IPS DF 19.7 (cell line): Measurements from ENCODE around the gene CLDN22.

ENCODE experiments used
- DNase-seq: peaks from one replicate; pipeline ENCODE4 v3.0.0-alpha.2; 2013; ENCODE audit warnings: low read depth, low spot score

The CLDN22 gene

DNA sequence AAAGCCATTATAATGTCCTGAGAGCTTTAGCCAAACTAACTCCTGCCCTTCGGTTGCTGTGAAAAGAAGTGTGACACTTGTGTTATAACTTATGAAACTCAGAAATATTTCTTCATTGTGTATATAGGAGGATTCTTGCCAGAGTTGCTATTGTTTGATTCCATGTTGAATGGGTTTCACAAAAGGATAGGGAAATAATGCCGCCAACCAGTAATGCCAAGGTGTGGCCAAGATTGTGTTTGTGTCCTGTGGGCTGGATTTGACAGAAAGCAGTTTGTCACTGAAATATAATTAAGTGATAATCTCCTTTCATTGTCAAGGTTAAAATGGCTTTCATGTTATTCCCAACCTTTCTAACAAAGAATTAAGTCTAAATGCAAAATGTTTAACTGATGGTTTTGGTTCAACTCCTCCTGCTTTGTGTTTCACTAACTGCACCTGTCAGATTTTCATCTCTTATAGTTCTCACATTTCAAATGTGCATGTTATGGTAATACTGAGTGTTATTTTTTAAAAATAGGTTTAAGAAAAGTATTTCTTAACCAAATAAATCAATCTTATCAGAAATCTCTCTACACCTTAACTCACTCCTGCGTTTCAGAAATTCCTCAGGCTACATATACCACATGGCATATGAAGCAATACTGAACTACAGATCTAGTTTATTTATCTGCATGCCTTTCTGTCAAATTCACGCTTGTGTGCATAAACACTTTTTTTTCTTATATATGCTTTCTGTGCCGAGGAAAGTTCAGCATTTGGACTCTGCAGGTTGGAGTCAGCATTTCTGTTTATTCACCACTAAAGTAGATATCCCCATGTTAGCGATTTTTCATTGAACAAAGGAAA lies at the start of gene CLDN22:
Gene CLDN22 (minus strand): TSS at position 66 of the 849 bp plus-strand sequence. CDS start 58 bp downstream, at position 8.
- no peak for DNase-seq

DNA sequence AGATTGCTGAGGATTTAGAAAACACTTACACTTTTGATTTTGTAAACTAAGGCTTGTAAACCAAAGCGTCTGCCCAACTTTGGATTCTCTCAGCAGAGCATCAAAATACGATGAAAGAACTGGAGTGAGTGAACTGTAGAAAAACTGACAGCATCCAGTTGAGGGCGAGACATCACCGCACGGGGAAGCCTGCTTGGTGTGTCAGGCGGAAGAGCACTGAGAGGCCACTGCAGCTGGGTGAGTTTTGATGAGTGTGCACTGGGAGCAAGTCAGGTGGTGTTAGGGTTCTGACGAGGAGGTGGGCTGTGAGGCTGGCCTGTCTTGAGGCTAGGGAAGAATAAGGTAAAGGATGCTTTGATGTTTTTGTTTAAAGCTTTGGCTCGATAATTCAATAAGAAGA lies 49.0 kb upstream of the CLDN22 start:
- no peak for DNase-seq

DNA sequence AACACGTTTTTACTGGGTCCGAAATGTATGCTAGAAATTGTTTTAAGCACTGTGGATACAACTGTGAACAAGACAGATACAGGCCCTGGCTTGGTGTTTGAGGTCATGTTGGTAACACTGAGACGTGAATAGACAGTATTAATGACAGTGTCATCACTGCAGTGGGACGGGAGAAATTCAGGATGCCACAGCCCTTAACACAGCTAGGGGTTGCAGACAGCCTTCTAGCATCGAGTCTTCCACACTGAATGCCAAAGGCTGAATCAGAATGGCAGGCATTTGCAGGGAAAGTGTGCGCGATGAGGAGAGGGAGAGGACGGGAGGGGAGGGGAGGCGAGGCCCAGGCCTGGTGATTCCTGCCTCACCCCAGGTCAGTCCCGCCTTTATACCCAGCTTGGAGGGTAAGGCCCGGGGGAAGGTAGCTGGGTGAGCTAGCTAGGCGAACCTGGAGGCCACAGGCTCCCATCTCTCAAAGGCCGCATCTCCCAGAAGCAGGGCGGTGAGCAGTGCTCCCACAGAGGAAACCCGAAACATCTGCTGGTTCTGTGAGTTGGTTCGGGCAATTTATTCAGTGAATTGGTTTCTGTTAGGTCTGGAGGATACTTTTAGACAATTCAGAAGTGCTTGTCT lies 46.2 kb upstream of the CLDN22 start:
- DNase-seq, result no peak

DNA sequence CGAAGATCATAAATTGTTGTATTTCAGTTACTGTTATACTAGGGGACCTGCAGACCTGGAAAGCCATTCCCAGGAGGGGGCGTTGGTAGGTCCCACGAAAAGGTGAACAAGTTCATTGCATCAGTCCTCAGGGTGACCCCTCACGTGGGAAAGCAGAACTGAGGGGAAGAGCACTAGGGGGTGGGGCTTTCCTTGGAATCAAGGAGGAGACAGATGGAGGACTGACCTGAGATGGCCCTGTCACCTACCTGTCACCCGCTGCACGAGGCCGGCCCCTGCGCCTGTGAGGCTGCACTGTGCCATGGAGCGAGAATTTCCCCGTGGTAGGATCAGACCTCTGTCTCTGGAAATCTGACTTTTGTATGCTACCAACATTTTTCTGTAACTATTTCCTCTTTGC lies 43.9 kb upstream of the CLDN22 start:
- DNase-seq, result no peak

DNA sequence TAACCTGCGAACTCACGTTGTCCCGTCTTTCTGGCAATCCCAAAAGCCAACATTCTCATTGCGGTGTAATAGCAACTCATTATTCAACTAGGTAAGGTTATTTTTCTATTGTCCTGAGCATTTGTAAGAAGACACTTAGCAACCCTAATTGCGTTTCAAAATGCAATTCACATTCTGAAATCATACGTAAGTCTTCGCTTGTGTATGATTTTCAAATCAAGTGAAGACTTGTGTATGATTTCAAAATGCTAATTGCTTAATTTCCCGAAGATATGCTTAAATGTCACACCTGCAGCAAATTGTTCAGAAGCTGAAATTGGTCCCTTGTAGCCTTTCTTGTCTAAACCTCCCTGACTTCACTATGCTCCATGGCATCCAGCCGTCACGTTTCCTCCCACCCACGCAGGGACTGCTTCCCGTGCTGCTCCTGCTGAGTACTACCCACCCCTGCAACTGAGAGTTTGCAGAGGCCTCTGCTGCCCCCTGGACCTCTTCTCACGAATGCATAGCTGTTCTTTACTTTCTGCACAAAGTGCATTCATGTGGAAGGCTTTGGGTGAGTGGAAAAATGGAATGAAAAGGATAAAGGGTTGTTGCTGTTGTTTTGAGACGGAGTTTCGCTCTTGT lies 43.0 kb upstream of the CLDN22 start:
- no peak for DNase-seq

DNA sequence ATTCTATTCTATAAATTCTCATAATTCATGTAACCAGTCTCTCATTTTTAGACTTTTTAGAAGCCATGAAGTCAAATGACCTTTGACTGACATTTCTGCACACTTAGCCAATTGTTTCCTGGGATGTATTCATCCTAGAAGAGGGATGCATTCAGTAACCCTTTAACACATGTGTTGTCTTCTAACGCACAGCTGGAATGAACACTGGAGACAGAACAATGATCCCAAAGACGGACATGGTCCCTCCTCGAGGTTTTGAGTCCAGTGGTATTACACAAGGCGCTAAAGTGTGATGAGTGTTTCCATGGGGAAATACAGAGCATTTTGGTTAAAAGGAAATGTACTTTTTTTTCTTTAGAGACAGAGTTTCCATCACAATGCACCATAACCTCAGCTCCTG lies 42.0 kb upstream of the CLDN22 start:
- no peak for DNase-seq

DNA sequence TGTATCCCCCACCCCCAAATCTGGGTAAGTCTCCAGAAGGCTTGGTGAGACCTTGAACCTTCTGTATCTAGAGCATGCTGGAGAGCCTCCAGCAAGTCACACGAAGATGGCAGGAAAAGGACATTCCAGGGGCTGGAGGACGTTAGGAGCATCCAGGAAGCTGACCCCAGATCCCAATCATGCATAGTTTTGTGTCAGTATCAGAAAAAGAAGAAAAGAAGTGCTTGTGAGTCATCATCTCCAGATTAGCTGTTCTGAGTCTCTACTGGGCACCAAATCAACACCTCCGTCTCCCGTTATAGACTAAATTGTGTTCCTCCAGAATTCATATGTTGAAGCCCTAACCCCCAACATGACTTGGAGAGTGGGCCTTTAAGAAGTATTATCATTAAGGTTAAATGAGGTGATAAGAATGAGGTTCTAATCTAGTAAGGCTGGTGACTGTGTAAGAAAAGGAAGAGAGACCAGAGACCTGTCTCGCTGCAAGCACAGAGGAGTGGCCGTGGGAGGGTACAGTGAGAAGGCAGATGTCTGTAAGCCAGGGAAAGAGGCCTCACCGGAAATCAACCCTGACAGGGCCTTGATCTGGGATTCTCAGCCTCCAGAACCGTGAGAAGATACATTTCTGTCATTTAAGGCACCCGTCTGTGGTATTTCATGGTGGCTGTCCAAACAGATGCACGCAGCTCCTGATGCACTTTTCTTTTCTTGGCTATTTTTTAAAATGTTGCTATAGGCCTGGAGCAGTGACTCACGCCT lies 40.3 kb upstream of the CLDN22 start:
- DNase-seq, result no peak

DNA sequence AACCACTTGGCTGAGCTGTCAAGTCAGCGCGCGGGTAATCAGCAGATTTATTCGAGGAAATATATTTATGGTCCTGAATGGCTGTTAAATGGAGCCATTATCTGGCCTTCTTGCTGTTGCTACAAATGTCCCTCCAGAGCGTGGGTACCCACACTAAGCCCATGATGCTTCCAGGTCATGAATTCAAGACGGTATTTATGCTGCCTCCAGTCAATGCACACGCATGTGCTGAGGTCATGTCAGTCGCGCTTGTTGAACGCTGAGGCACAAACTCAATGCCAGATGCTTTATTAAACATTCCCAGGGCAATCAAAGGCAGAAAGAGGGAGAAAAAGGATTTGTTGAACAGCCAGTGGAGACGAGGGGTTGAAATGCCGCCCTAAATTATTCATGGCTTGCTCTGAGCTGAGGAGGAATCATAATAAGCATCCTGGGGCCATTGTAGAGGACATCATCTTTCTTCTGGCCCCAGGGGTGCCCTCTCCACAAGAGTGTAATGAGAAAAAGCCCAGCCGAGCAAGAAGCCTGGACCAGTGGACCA lies 38.2 kb upstream of the CLDN22 start:
- no peak for DNase-seq

DNA sequence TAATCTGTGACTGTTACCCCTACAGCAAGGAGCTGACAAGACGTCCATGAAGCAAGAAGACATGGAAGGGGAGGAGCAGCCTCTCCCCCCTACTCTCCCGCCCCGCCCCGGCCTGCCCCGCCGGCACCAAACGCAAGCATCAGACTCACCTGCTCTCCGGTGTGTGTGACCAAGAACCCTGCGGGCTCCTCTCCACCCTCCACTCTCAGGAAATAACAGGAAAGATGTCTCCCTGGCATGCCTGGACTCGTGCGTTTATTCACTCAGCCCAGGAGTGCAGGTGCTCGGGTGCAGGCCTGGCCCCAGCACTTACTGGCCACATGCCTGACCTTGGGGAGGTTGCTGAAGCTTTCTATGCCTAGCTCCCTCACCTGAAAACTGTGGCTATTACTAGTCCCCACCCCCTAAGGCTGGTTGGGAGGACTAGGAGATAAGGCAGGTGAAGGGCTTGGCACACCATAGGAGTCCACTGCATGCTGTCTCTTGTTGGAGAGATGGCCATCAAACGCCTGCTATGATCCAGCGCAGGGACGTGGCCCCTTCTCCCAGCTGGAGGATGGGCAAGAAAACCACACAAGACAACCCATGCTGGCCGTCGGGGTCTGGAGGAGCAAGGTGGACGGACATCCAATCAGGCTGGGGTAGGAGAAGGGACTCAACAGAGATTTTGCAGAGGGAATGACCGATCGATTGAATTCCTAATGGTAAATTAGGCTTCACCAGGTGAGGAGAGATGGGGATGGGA lies 37.0 kb upstream of the CLDN22 start:
- no peak for DNase-seq

DNA sequence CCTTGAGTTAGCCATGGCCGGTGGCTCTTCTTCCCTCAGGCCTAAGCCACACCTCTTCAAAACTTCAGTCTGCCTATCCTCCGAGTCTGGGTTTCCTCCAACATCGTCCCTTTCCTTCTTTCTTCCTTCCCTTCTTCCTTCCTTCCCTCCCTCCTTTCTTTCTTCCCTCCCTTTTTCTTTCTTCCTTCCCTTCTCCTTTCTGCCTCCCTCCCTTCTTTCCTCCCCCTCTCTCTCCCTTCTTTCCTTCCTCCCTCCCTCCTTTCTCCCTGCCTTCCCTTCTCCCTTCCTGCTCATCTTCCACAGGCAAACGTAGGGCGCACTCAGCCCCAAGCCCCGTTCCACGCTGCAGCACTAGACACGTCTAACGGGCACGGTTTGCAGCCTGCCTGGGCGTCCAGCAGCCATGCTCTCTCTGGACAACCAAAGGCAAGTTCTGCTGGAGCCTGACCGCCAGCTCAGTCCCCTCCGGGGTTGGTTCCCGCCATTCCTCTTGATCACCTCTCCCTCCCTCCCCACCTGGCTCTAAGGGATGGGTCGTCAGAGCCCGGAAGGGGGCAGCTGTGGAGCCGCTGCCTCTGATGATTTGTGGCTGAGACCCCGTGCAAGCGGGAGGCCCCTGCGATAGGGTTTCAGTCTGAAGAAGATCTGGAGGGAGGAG lies 36.2 kb upstream of the CLDN22 start:
- DNase-seq, result no peak

DNA sequence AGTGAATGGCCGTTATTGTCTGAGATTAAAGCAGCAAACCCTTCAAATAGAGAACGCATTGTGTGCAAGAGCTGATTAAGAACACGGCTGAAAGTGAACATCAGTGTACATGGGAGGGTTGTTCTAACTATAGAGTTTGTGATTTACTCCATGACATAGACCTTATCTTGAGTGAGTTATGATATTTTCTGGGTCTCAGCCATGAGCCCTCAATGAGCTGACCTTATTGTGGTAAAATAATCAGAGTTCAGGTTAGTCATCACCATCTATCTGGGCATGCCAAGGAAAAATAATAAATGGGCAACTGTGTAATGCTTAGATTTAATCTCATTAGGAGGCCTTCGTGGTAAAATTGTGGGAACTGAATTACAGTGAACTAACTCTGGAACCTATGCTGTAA lies 35.3 kb upstream of the CLDN22 start:
- DNase-seq, result no peak

DNA sequence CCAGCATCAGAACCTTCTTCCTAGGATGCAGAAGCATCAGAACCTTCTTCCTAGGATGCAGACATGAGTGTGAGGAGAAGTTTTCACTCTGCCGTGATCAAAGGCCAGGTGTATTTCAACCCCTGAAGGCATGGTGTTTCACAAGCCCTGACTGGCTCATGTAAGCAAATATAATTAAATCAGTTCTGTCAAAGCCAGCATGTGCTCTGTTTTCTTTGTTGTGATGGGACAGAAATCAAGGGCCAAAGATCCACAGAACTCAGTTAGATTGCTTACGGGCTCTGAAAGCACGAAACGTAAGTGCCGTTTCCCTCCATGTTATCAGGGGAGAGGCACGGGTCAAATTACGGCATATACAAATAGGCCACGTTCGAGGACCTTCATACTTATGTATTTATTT lies 34.1 kb upstream of the CLDN22 start:
- DNase-seq, result no peak

DNA sequence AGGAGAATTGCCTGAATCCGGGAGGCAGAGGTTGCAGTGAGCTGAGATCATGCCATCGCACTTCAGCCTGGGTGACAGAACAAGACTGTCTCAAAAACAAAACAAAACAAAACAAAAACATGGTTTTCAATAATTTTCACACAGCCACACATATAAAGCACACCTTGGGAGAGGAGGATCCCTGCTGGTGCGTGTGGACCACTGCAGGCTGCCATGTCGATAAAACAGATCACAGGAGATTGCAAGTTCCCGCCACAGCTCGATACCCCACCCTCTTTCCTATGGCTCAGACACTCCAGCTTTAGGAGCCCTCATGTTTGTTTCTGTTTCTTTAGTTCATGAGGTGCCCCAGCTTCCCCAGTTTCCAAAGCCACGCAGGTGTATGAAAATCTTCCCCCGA lies 33.5 kb upstream of the CLDN22 start:
- DNase-seq, result no peak

DNA sequence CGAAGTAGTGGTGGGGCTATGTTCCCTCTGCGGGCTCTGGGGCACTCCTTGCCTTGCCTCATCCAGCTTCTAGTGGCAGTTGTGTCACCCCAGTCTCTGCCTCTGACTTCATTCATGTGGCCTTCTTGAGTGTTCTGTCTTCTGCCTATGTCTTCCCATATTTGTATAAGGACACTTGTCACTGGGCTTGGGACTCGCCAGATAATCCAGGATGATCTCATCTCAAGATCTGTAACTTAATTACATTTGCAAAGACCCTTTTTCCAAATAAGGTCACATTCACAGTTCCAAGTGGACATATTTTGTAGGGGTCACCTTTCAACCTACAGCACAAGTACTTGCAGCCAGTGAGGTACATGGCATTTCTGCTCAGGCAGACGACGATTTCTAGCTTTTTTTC lies 32.5 kb upstream of the CLDN22 start:
- DNase-seq, result no peak

DNA sequence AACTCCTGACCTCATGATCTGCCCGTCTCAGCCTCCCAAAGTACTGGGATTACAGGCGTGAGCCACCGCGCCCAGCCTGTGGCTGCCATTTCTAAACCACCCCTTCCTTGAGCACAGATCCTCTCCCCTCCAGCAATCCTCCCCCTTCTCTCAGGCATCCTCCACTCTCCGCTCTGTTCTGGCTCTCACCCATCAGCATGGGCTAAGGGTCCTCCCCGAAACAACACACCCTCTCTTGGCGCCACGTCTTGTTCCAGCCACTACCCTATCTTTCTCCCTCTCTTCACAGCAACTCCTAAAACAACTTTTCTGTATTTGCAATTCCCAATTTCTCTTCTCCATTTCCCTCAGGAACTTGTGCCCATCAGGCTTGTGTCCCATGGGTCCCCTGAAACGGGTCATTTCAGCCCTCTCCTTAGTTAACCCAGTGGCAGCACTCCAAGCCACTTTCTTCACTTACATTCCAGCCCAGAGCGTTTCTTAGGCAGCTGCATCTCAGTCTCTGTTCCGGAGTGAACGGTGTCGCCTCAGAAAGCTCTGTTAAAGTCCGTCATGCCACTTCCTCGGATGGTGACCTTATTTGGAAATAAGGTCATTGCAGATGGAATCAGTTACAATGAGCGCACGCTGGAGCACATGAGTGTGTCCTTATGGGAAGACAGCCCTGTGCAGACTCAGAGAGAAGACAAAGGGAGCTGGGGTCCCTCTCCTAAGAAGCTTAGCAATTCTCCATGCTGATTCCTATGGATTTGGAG lies 30.4 kb upstream of the CLDN22 start:
- no peak for DNase-seq

DNA sequence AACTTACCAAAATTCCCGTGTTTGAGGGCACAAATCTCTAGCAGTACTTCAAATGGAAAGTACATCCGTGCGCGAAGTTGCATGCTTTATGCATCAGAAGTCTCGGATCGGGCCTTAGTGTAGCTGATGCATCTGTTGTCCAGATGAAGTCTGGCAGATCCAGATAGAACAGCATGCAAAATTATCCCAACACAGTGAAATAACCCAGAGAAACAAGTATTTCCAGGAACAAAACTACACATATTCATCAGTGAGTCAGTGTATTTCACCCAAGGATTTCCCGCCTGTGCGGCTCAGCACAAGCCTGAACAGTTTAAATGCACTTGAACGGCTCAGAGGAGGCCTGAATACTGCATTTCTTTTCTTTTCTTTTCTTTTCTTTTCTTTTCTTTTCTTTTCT lies 29.6 kb upstream of the CLDN22 start:
- no peak for DNase-seq

DNA sequence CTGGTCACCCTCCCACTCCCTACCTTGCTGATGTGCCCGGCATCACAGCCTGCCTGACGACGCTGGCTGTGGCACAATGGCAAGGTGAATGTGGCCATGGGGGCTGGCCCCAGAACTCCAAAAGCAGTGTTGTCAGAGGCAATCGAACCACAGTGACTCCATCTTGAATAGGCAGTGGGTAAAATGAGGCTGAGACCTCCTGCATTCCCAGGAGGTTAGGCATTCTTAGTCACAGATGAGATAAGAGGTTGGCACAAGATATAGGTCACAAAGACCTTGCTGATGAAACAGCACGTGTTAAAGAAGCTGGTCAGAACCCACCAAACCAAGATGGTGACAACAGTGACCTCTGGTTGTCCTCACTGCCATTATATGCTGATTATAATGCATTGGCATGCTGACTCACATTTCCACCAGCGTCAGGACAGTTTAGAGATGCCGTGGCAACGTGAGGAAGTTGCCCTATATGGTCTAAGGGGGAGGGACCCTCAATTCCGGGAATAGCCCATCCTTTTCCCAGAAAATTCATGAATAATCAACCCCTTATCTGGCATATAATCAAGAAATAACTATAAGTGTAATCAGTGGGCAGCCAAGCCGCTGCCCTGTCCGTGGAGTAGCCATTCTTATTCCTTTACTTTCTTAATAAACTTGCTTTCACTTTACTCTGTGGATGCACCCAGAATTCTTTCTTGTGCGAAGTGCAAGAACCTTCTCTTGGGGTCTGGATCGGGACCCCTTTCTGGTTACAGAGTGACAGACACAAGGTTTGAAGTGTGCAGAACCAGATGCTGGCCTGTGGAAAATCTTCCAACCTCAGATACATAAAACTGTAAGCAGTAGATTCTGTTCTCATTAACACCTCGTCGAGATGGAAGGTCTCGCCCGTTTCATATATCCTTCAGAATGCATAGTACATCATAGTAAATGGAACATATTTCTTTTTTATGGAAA lies 28.9 kb upstream of the CLDN22 start:
- no peak for DNase-seq

DNA sequence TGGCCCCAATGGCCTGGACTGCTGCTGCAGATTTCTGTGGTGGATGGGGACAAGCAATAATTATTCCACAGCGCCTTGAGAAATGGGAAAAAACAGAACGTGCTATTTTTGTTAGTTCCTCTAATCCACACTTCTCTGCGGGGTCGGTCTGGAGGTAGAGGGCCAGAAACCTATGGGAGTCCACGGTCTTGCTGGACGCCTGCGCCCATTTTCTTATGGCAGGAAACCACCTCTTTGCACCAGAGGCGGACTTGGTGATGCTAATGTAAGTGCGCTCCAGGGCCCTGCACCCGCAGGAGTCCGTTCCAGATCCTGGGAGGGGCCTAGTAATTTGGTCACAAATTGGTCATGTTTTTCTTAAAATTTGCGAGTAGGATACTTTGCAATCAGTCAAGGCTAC lies 28.1 kb upstream of the CLDN22 start:
- no peak for DNase-seq

DNA sequence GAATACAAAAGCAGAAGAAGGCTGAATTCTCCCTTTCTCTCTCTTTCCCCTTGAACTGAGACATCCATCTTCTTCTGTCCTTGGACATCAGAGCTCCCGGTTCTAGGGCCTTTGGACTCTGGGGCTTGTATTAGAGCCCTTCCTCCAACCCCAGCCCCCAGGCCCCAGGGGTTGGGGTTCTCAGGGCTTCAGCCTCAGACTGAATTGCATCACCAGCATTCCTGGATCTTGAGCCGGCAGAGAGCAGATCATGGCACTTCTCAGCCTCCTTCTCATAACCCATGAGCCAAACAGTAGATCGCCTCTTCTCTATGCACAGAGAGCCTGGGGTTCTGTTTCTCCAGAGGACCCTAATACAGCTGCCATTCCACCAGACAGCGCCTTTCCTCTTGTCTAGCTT lies 27.5 kb upstream of the CLDN22 start:
- no peak for DNase-seq
